Panc1 (cell line): ENCODE data around the gene AFG1L.

Experiments
- POLR2AphosphoS5 ChIP-seq: IDR thresholded peaks from 2 replicates; pipeline ENCODE4 v1.6.1; 2012; ENCODE audit warnings: mild to moderate bottlenecking, low read depth, low read length, moderate library complexity
- SIN3A ChIP-seq: IDR thresholded peaks from 2 replicates; pipeline ENCODE4 v1.6.1; 2012; ENCODE audit warnings: low read depth, mild to moderate bottlenecking, low read length, moderate library complexity, borderline replicate concordance; ENCODE audit not compliant: insufficient read depth

- TF ChIP-seq POLR2AphosphoS5 (no peak), SIN3A (no peak)
Measured at GRCh38 chr6:108435391-108435790, 140.5 kb downstream of the AFG1L start.
